GM10248 (cell line): ENCODE data around the gene GRAMD4.

Experiments
- CTCF ChIA-PET: fragments of 300-600 bp; sonication (Branson Sonifier 250); formaldehyde crosslinking; extraction: SDS; loops from one replicate; lab custom pipeline; 2021; ENCODE audit warnings: antibody characterized with exemption; lab: Yijun Ruan, JAX
- POLR2A ChIA-PET: fragments of 350-650 bp; sonication (Branson Sonifier 250); formaldehyde crosslinking; extraction: SDS; loops from one replicate; lab custom pipeline; 2020; ENCODE audit warnings: antibody characterized with exemption; lab: Yijun Ruan, JAX
- DNase-seq: peaks from one replicate; pipeline ENCODE4 v3.0.0; 2012; ENCODE audit errors: extremely low spot score
- CTCF ChIP-seq: IDR thresholded peaks from 2 replicates; pipeline ENCODE4 v1.5.1; 2012; ENCODE audit warnings: mild to moderate bottlenecking, low read depth; ENCODE audit errors: extremely low read depth, missing control alignments, control extremely low read depth

Gene GRAMD4

GRCh38 chr22:46574993-46575910 is 44.9 kb upstream of the GRAMD4 start:
- POLR2A ChIA-PET = no interaction called here
- TF ChIP-seq CTCF = no peak
- CTCF ChIA-PET = interaction anchor here (1.8 kb wide), 1 partner anchor 12 kb away, joined by 11 read pairs; no protein-coding TSS in a partner anchor
- DNase-seq = no peak

- no peak for TF ChIP-seq CTCF
- DNase-seq = no peak
- ChIA-PET POLR2A (no interaction called here), CTCF (interaction anchor here (1.8 kb wide), 1 partner anchor 13 kb away, joined by 11 read pairs; no protein-coding TSS in a partner anchor)
Observed at GRCh38 chr22:46575911-46576555, 44.2 kb upstream of the GRAMD4 start.

- peak; percentile 89 for DNase-seq
- no peak for TF ChIP-seq CTCF
- ChIA-PET POLR2A (no interaction called here), CTCF (interaction anchor here (1.1 kb wide), 1 partner anchor 13 kb away, joined by 3 read pairs; no protein-coding TSS in a partner anchor)
Observed at GRCh38 chr22:46576556-46577367, 43.4 kb upstream of the GRAMD4 start.

GRCh38 chr22:46577368-46578249 is 42.6 kb upstream of the GRAMD4 start:
- DNase-seq = no peak
- POLR2A ChIA-PET = no interaction called here
- CTCF ChIA-PET = interaction anchor here (1.1 kb wide), 1 partner anchor 14 kb away, joined by 3 read pairs; no protein-coding TSS in a partner anchor
- TF ChIP-seq CTCF = no peak

GRCh38 chr22:46578251-46578823 is 41.8 kb upstream of the GRAMD4 start:
- DNase-seq = no peak
- POLR2A ChIA-PET = no interaction called here
- CTCF ChIA-PET = no interaction called here
- TF ChIP-seq CTCF = no peak
